Measurements from ENCODE around the gene CD69.

GRCh38 chr12:9708853-9709252, 51.8 kb downstream of the CD69 start:
- no peak for TF ChIP-seq EZH2 (optimal IDR thresholded peaks at IDR 0.05; ENCODE audit: low read depth, low read length)
- TF ChIP-seq, protein P1, sequence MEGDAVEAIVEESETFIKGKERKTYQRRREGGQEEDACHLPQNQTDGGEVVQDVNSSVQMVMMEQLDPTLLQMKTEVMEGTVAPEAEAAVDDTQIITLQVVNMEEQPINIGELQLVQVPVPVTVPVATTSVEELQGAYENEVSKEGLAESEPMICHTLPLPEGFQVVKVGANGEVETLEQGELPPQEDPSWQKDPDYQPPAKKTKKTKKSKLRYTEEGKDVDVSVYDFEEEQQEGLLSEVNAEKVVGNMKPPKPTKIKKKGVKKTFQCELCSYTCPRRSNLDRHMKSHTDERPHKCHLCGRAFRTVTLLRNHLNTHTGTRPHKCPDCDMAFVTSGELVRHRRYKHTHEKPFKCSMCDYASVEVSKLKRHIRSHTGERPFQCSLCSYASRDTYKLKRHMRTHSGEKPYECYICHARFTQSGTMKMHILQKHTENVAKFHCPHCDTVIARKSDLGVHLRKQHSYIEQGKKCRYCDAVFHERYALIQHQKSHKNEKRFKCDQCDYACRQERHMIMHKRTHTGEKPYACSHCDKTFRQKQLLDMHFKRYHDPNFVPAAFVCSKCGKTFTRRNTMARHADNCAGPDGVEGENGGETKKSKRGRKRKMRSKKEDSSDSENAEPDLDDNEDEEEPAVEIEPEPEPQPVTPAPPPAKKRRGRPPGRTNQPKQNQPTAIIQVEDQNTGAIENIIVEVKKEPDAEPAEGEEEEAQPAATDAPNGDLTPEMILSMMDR (IDR thresholded peaks at IDR 0.05; ENCODE audit: low read length): no peak
- TF ChIP-seq EZH2phosphoT487 (IDR thresholded peaks at IDR 0.05; ENCODE audit: low read length): no peak

Data from MM.1S (cell line).